HG03457 (cell line): ENCODE results near the gene NUBP2.

Source experiments
- ATAC-seq: cut with Tn5 transposase; IDR thresholded peaks from one replicate; pipeline ENCODE4 v1.9.1; 2021; ENCODE audit warnings: moderate number of reproducible peaks; ENCODE audit not compliant: unreplicated experiment

Gene NUBP2

GRCh38 chr16:1825864-1826690 is 43.3 kb downstream of the NUBP2 start:
- ATAC-seq = peak; percentile 27

- peak; percentile 59 for ATAC-seq
Measured at GRCh38 chr16:1826691-1827573, 44.2 kb downstream of the NUBP2 start, which contains the start of the genes FAHD1 and HAGH. Gene FAHD1, plus strand, starts transcription at chr16:1827206. Its CDS starts 33 bp downstream, at chr16:1827239. Gene HAGH, minus strand, starts transcription at chr16:1826825. Its CDS starts 38 bp downstream, at chr16:1826787.

- ATAC-seq = no peak
Measured at GRCh38 chr16:1828645-1829410, 46.1 kb downstream of the NUBP2 start.

- ATAC-seq = no peak
Measured at GRCh38 chr16:1830213-1830612, 47.5 kb downstream of the NUBP2 start.

DNA sequence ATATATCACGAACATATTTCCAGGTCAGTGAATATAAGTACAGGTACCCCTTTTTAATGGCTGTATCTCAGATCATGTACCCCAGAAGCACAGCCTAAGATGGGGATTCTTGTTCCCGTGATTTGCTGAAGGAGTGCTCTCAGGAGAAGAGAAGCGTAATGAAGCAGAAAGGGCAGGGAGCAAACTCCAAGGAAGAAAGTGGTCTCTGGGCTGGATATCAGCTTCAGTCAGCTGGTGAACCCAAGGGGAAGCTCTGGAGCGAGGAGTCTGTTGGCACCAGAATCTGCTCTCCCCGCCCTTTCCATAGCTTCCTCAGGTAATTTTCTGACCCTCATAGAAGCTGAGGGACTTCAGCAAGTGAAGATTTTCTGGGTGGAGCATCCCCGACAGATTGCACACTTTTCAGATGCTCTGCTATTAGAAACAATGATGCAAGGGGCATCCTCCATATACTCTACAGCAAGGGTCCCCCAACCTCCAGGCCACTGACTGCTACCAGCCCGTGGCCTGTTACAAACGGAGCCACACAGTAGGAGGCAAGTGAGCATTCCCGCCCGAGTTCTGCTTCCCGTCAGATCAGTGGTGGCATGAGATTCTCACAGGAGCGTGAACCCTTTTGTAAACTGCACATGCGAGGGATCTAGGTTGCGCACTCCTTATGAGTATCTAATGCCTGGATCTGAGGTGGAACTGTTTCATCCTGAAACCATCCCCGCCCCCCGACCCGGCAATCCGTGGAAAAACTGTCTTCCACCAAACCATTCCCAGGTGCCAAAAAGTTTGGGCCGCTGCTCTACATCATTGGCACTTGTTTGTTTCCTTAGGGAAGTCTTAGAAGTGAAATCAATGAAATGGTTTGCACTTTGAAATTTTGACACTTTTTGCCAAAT is 48.7 kb downstream of the NUBP2 start:
- ATAC-seq = no peak

GRCh38 chr16:1832838-1833454 is 50.2 kb downstream of the NUBP2 start:
- ATAC-seq = no peak

DNA sequence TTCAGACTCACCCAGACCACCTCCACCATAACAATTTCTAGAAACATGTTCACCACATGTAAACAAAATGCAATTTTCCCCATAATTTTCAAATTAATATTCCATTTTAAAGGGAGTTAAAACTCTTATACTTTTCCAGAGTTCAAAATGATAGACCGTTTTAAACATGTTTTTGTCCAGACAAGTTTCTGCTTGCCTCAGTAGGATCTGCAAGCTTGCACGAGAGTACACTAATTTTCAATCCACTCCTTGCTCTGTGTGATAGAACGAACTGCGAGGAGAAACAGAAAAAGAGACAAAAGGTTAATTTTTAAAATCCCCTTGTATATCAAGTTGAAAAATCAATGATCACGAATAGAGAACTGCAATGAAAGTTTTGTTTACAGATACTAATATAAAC is 51.3 kb downstream of the NUBP2 start:
- ATAC-seq = no peak
